Tibial artery (tissue), 4 donors: Measurements from ENCODE around the gene ZNF136.
A peak's percentile ranks its signal among the peaks of the same experiment; 100 is the strongest.

ENCODE experiments used
- DNase-seq, 2 donors: peaks; one replicate each; pipeline ENCODE4 v3.0.0-alpha.2; 2019
- H3K27ac ChIP-seq, 2 donors: fragments of 200-600 bp; sonication (generic) in 1 of 2; 1 replicate in 1 of 2; 2 replicates in 1 of 2; pipeline ENCODE4 v1.5.1; 2018 to 2019; ENCODE audit warnings: mild to moderate bottlenecking in 1 of 2
- H3K27me3 ChIP-seq, 2 donors: fragments of 200-600 bp; sonication (generic) in 1 of 2; one replicate each; pipeline versions ENCODE4 v1.5.1 to v1.6.0; 2016 to 2019
- H3K36me3 ChIP-seq, 3 donors: fragments of 200-600 bp; sonication (generic) in 2 of 3; one replicate each; pipeline ENCODE4 v1.5.1; 2016 to 2019; ENCODE audit warnings: mild to moderate bottlenecking in 2 of 3
- H3K4me1 ChIP-seq, 4 donors: fragments of 200-600 bp; sonication (generic) in 2 of 4; 1 replicate in 3 of 4; 2 replicates in 1 of 4; pipeline ENCODE4 v1.5.1; 2016 to 2019
- H3K4me3 ChIP-seq, 2 donors: fragments of 200-600 bp; sonication (generic) in 1 of 2; 1 replicate in 1 of 2; 2 replicates in 1 of 2; pipeline ENCODE4 v1.5.1; 2018 to 2019; ENCODE audit warnings: mild to moderate bottlenecking in 2 of 2
- H3K9me3 ChIP-seq, 3 donors: fragments of 200-600 bp; sonication (generic) in 1 of 3; one replicate each; pipeline ENCODE4 v1.5.1; 2016 to 2019
- intact Hi-C: fragments of 100-400 bp; cut with DNase I; formaldehyde crosslinking; loops from one replicate; pipeline ENCODE4 v1.15.0; 2023; ENCODE audit warnings: low total_unique reads
- TF ChIP-seq, protein P1 (sequence below), 2 experiments: fragments of 200-600 bp in 1 of 2; fragments of 450-650 bp in 1 of 2; IDR thresholded peaks; one replicate each; pipeline ENCODE4 v1.5.1; 2017 to 2019; ENCODE audit warnings: antibody characterized with exemption in 2 of 2, mild to moderate bottlenecking in 1 of 2, moderate library complexity in 1 of 2

The ZNF136 gene

DNA sequence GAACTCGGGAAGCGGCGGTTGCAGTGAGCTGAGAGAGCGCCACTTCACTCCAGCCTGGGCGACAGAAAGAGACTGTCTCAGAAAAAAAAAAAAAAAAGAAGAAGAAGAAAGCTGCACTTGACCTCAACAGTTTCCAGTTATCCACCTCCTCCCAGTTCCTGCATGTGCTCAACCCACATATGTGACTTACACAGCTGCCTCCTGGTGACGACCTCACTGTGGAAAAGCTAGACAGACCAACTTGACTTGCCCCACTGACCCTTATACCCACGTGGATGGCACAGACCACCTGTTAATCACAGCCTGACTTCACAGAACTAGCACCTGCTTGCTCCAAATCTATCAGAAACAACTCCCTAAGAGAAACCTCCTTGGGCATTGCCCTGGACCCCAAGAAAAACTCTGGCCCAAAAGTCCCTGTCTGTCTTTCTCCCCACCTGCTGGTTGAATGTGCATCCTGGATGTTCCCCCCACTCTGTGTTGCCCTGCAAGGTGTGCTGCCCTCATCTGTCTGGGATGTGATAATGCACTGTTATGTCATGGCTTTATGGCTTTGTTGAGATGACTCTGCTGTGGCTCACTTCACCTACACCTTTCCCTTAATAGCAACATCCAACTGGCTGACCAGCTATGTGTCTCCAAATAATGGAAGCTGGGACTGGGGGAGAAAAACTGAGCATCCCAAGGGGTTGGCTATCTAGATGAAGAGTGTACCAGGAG lies 25.5 kb upstream of the ZNF136 start:
- intact Hi-C loops = loop anchor here (5.0 kb wide), 1 partner anchor 45 kb away; no protein-coding TSS in a partner anchor
- Histone ChIP-seq H3K27ac (no peak overlapping the region), H3K27me3 (no peaks in the 10 kb centered on the region), H3K4me1 (peaks cover 0 to 24% (median 15%) of the 10 kb centered on the region in 4 donors), H3K36me3 (peaks cover 41 to 55% (median 47%) of the 10 kb centered on the region in 3 donors), H3K9me3 (peaks cover 3 to 24% (median 16%) of the 10 kb centered on the region in 3 donors), H3K4me3 (no peak overlapping the region)
- TF ChIP-seq, protein P1, sequence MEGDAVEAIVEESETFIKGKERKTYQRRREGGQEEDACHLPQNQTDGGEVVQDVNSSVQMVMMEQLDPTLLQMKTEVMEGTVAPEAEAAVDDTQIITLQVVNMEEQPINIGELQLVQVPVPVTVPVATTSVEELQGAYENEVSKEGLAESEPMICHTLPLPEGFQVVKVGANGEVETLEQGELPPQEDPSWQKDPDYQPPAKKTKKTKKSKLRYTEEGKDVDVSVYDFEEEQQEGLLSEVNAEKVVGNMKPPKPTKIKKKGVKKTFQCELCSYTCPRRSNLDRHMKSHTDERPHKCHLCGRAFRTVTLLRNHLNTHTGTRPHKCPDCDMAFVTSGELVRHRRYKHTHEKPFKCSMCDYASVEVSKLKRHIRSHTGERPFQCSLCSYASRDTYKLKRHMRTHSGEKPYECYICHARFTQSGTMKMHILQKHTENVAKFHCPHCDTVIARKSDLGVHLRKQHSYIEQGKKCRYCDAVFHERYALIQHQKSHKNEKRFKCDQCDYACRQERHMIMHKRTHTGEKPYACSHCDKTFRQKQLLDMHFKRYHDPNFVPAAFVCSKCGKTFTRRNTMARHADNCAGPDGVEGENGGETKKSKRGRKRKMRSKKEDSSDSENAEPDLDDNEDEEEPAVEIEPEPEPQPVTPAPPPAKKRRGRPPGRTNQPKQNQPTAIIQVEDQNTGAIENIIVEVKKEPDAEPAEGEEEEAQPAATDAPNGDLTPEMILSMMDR (IDR thresholded peaks at IDR 0.05) = no peak
- no peak for DNase-seq

DNA sequence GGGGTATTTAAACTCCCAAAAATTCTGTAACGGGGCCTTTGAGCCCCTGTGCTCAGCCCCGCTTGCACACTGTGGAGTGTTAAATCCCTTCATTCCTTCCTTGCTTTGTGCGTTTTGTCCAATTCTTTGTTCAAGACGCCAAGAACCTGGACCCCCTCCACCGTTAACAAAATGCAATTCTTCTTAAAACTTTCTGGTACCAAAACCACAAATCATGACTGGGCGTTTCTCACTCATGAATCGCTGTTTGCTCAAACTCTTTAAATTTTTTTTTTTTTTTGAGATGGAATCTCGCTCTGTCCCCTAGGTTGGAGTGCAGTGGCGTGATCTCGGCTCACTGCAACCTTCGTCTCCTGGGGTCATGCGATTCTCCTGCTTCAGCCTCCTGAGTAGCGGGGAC lies 23.6 kb upstream of the ZNF136 start:
- Histone ChIP-seq H3K27me3 (no peaks in the 10 kb centered on the region), H3K36me3 (peaks cover 22 to 36% (median 28%) of the 10 kb centered on the region in 3 donors), H3K4me3 (peak overlapping the region; percentile 65 to 87), H3K9me3 (peaks cover 0 to 5% (median 0%) of the 10 kb centered on the region in 3 donors), H3K4me1 (peaks cover 0 to 24% (median 15%) of the 10 kb centered on the region in 4 donors), H3K27ac (peak overlapping the region; percentile 83 to 90)
- DNase-seq = no peak
- intact Hi-C loops = loop anchor here (5.0 kb wide), 1 partner anchor 47 kb away; no protein-coding TSS in a partner anchor
- TF ChIP-seq, protein P1 (IDR thresholded peaks at IDR 0.05) = no peak

DNA sequence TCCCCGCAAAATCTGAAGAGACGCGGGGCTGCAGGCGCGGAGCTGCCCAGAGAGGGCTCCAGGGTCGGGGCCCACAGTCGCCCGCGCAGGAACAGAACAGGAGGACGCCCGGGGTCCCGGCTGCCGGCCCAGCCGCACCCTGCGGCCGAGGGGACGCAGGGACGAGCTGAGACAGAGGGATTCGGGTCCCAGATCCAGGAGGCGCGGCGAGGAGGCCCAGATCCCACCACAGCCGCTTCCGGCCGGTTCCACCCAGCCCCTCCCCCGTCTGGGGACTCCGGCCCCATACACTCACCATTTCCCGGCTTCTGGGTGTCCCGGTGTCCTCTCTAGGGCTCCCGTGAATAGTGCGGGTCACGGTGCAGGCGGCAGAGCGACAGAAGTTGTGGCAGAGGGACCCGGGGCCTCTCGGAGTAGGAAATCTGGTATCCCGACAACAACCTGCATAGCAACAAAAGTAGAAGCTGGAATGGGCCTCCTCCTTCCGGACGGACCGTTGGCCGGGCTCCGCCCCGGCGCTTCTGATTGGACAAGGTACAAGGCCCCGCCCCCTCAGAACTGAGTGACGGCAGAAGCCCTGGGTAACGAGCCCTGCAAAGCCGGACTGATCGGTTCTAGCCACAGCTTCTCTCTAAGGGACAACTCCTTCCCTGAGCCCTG lies 22.9 kb upstream of the ZNF136 start, which contains the start of gene ZNF20:
Gene ZNF20, minus strand, starts transcription at position 466 of the 660 bp plus-strand sequence. Its CDS starts 168 bp downstream, at position 298.
- TF ChIP-seq, protein P1 (IDR thresholded peaks at IDR 0.05) = no peak
- peaks cover 17 to 34% (median 27%) of the 10 kb centered on the region in 3 donors for H3K36me3 ChIP-seq
- H3K4me1 ChIP-seq = peaks cover 0 to 24% (median 15%) of the 10 kb centered on the region in 4 donors
- peaks cover 0 to 4% (median 0%) of the 10 kb centered on the region in 3 donors for H3K9me3 ChIP-seq
- H3K27me3 ChIP-seq = no peaks in the 10 kb centered on the region
- H3K4me3 ChIP-seq = peak within 1 kb of the TSS; percentile 65 to 87
- peak; percentile 97 to 98 for DNase-seq
- peak within 1 kb of the TSS; percentile 83 to 90 for H3K27ac ChIP-seq
- intact Hi-C loops = loop anchor here (2.0 to 5.0 kb wide), 4 partner anchors 48 to 343 kb away; partner anchors contain the start of genes ZNF491, ZNF763 and ZNF844

DNA sequence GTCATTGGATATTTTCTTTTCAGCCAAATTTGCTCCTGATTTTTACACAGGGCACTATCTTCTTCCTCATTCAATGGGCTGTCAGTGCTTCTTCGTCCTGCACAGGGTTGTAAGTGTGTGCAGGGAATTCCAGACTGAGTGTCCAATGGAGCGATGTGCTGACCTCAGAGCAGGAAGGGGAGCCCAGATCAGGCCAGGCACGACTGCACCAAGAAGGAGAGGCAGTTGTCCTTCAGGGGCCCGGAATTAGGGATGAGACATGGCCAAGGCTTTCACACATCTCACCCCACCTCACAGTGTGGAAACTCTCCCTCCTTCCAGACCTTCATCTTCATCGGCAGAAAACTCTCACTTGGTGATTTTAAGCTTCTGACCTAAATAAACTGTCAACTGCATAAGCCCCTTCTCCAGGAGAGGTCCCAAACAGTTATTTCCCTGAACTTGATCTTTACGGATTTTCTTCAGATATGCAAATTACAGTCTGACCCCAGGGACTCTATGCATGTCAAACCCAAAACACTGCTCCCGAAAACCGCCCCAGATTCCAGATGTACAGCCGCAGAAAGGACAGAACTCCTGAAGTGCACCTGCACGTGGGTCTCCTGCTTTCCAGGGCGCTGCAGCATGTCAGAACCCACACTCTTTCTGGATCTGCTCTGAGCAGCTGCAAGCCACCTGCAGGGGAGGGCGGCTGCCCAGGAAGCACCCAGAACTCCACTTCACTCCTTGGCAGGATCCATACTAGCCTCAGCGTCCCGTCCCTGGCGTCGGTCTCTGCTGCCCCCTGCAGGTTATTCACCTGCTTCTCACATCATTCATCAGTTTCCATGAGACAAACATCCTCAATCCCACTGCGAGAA lies 22.1 kb upstream of the ZNF136 start:
- Histone ChIP-seq H3K4me3 (peak overlapping the region; percentile 65 to 87), H3K27me3 (no peaks in the 10 kb centered on the region), H3K9me3 (peaks cover 0 to 4% (median 0%) of the 10 kb centered on the region in 3 donors), H3K4me1 (peaks cover 0 to 24% (median 15%) of the 10 kb centered on the region in 4 donors), H3K27ac (peak overlapping the region in 1 of 2 donors; percentile 90), H3K36me3 (peaks cover 17 to 34% (median 27%) of the 10 kb centered on the region in 3 donors)
- DNase-seq = peak; percentile 84 to 89
- TF ChIP-seq, protein P1 (IDR thresholded peaks at IDR 0.05) = peak; percentile 94 to 97
- intact Hi-C loops = loop anchor here (2.0 to 5.0 kb wide), 3 partner anchors 78 to 343 kb away; partner anchors contain the start of genes ZNF491, ZNF763 and ZNF844

DNA sequence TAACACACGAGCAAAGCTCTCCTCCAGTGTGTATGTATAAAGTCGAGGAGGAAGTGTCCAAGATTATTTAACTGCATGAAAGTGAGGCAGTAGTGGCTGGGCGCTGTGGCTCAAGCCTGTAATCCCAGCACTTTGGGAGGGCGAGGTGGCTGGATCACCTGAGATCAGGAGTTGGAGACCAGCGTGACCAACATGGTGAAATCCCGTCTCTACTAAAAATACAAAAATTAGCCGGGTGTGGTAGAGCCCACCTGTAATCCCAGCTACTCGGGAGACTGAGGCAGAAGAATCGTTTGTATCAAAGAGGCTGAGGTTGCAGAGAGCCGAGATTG lies 21.5 kb upstream of the ZNF136 start:
- Histone ChIP-seq H3K9me3 (peaks cover 0 to under 1% (median 0%) of the 10 kb centered on the region in 3 donors), H3K36me3 (peaks cover 17 to 34% (median 27%) of the 10 kb centered on the region in 3 donors), H3K4me1 (peaks cover 0 to 24% (median 15%) of the 10 kb centered on the region in 4 donors), H3K27ac (no peak overlapping the region), H3K27me3 (no peaks in the 10 kb centered on the region), H3K4me3 (no peak overlapping the region)
- TF ChIP-seq, protein P1 (IDR thresholded peaks at IDR 0.05) = no peak
- no peak for DNase-seq
- intact Hi-C loops = loop anchor here (2.0 to 5.0 kb wide), 3 partner anchors 79 to 344 kb away; partner anchors contain the start of genes ZNF491, ZNF763 and ZNF844
